ENCODE measurements around the gene NAV3.

Gene NAV3

GRCh38 chr12:77861317-77861716 lies 30.6 kb downstream of the NAV3 start:
- no peaks in the 10 kb centered on the region for H3K36me3 ChIP-seq (replicated peaks)

GRCh38 chr12:77865178-77865577 lies 34.5 kb downstream of the NAV3 start:
- no peak overlapping the region for H3K27ac ChIP-seq
- no peaks in the 10 kb centered on the region for H3K36me3 ChIP-seq (replicated peaks)
- in situ Hi-C loops (cut with HindIII; ENCODE audit: low pct_ligation_motif_present, low sequenced_read_pairs), result no loop called here
- H3K27me3 ChIP-seq (replicated peaks), result no peaks in the 10 kb centered on the region
- TF ChIP-seq CTCF (IDR thresholded peaks at IDR 0.05; ENCODE audit: low read depth, low read length, missing control alignments), result no peak
- no peak overlapping the region for H3K4me3 ChIP-seq (ENCODE audit: low read depth, low read length)
- no peak for DNase-seq

More at GRCh38 chr12:77861317-77861716, 30.6 kb downstream of the NAV3 start:
- Histone ChIP-seq H3K4me3 (ENCODE audit: low read depth, low read length) (no peak overlapping the region), H3K27ac (no peak overlapping the region), H3K27me3 (replicated peaks) (no peaks in the 10 kb centered on the region)
- in situ Hi-C loops (cut with HindIII; ENCODE audit: low pct_ligation_motif_present, low sequenced_read_pairs), result no loop called here
- TF ChIP-seq CTCF (IDR thresholded peaks at IDR 0.05; ENCODE audit: low read depth, low read length, missing control alignments), result no peak
- DNase-seq, result no peak

- H3K36me3 ChIP-seq (replicated peaks), result no peaks in the 10 kb centered on the region
- H3K4me3 ChIP-seq (ENCODE audit: low read depth, low read length), result no peak overlapping the region
- H3K27ac ChIP-seq, result no peak overlapping the region
- in situ Hi-C loops (cut with HindIII; ENCODE audit: low pct_ligation_motif_present, low sequenced_read_pairs), result no loop called here
- no peak for DNase-seq
- no peaks in the 10 kb centered on the region for H3K27me3 ChIP-seq (replicated peaks)
- TF ChIP-seq CTCF (IDR thresholded peaks at IDR 0.05; ENCODE audit: low read depth, low read length, missing control alignments), result no peak
These were observed 48.2 kb downstream of the NAV3 start for GRCh38 chr12:77878901-77879300.

GRCh38 chr12:77882709-77883108 lies 52.0 kb downstream of the NAV3 start:
- Histone ChIP-seq H3K4me3 (ENCODE audit: low read depth, low read length) (no peak overlapping the region), H3K27me3 (replicated peaks) (no peaks in the 10 kb centered on the region), H3K27ac (no peak overlapping the region), H3K36me3 (replicated peaks) (no peaks in the 10 kb centered on the region)
- in situ Hi-C loops (cut with HindIII; ENCODE audit: low pct_ligation_motif_present, low sequenced_read_pairs), result no loop called here
- DNase-seq, result no peak
- no peak for TF ChIP-seq CTCF (IDR thresholded peaks at IDR 0.05; ENCODE audit: low read depth, low read length, missing control alignments)

GRCh38 chr12:77888611-77889010 lies 57.9 kb downstream of the NAV3 start:
- Histone ChIP-seq H3K4me3 (ENCODE audit: low read depth, low read length) (no peak overlapping the region), H3K27ac (no peak overlapping the region), H3K27me3 (replicated peaks) (no peaks in the 10 kb centered on the region), H3K36me3 (replicated peaks) (no peaks in the 10 kb centered on the region)
- TF ChIP-seq CTCF (IDR thresholded peaks at IDR 0.05; ENCODE audit: low read depth, low read length, missing control alignments), result no peak
- DNase-seq, result peak; percentile 80
- in situ Hi-C loops (cut with HindIII; ENCODE audit: low pct_ligation_motif_present, low sequenced_read_pairs), result no loop called here

- TF ChIP-seq CTCF (IDR thresholded peaks at IDR 0.05; ENCODE audit: low read depth, low read length, missing control alignments), result no peak
- in situ Hi-C loops (cut with HindIII; ENCODE audit: low pct_ligation_motif_present, low sequenced_read_pairs), result no loop called here
- Histone ChIP-seq H3K36me3 (replicated peaks) (no peaks in the 10 kb centered on the region), H3K27ac (no peak overlapping the region), H3K27me3 (replicated peaks) (no peaks in the 10 kb centered on the region), H3K4me3 (ENCODE audit: low read depth, low read length) (no peak overlapping the region)
- DNase-seq, result no peak
These were observed 60.9 kb downstream of the NAV3 start for GRCh38 chr12:77891518-77892147.
